Heart left ventricle (tissue), 13 donors: ENCODE data around the gene FAXDC2.

Experiments
- CTCF ChIP-seq, 12 donors: fragments of 200-600 bp; sonication (generic) in 4 of 12; IDR thresholded peaks; one replicate each; pipeline versions ENCODE4 v1.5.0 to v1.8.0; 2018 to 2022; ENCODE audit warnings: antibody characterized with exemption in 12 of 12, mild to moderate bottlenecking in 5 of 12
- POLR2A ChIP-seq, 2 donors: fragments of 450-650 bp; IDR thresholded peaks; one replicate each; pipeline ENCODE4 v1.6.1; 2017; ENCODE audit warnings: antibody characterized with exemption in 2 of 2, mild to moderate bottlenecking in 2 of 2, moderate library complexity in 2 of 2
- donor health status: ischemic (EF 13 %, LVEDD 7.1; RV severe dilation, severe dysfunction).
- donor health status: DM: no; HTN: yes; CAD: no.
- donor health status: DM: no; HTN: no; CAD: no.
- donor health status: ischemic (EF 25% LVEDD 6.9; RV normal size, moderate dysfunction).
- donor health status: ischemic (EF 25% LVEDD 5.7; RV mildly dilated, moderate dysfunction).
- donor health status: ischemic (EF 35%, LVEDD 5.7; RV mildly dilated, moderate dysfunction).
- donor health status: nonischemic (EF 11% LVEDD 7.7; RV severe dilation, severe dysfunction).
- donor health status: DM: yes; HTN: yes; CAD: no.
- donor health status: PGD.
- donor health status: ischemic (EF 29% LVEDD 5.4; RV normal size, mild dysfunction).
- donor health status: nonischemic (EF 23%, LVEDD 6.1; RV moderate dilation, normal function).

GRCh38 chr5:154884424-154884823 is 34.0 kb upstream of the FAXDC2 start:
- TF ChIP-seq CTCF (IDR thresholded peaks at IDR 0.05) (no peak), POLR2A (IDR thresholded peaks at IDR 0.05) (no peak)
